ENCODE results near the gene TGM1.

DNA sequence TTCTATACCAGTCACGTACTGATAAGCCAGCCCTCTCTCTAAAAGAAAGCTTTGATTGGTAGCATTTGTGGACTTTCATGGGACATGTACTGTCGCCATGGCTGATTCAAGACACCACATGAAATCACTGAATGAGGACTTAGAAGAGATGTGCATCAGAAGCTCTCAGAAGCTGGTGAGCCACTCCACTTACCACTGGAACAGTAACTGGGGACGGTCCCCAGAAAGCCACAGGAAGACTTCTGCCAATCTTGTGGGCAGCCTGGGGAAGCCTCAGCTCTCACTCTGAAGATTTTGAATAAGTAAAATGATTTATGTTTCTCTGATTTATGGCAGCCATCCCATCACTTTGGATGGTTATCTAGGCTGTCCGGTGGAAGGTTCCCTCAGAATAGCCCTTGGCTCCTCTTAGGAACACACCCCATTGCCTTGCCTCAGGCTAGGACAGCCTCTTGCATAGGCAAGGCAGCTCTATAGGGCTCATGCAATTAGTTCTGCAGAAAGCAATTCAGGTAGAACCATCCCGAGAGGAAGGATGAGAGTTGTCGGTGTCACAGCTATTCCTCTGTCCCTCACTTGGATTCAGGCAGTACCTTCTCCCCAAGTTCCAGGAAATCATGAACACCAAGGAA, 26.8 kb upstream of the TGM1 start:
- no peak for TF ChIP-seq POLR2A (IDR thresholded peaks at IDR 0.05; ENCODE audit: low read length)
- no peak for TF ChIP-seq CTCF (IDR thresholded peaks at IDR 0.05)
- TF ChIP-seq CEBPB (IDR thresholded peaks at IDR 0.05), result no peak
- no peak for TF ChIP-seq RFX5 (IDR thresholded peaks at IDR 0.05)
- no peak for TF ChIP-seq MAFK (IDR thresholded peaks at IDR 0.05; ENCODE audit: partially characterized antibody)
- TF ChIP-seq, protein P1, sequence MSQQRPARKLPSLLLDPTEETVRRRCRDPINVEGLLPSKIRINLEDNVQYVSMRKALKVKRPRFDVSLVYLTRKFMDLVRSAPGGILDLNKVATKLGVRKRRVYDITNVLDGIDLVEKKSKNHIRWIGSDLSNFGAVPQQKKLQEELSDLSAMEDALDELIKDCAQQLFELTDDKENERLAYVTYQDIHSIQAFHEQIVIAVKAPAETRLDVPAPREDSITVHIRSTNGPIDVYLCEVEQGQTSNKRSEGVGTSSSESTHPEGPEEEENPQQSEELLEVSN (IDR thresholded peaks at IDR 0.05; ENCODE audit: borderline replicate concordance, low read depth), result no peak
- TF ChIP-seq CHD2 (IDR thresholded peaks at IDR 0.05; ENCODE audit: low read length, partially characterized antibody), result no peak
- TF ChIP-seq, protein P2, sequence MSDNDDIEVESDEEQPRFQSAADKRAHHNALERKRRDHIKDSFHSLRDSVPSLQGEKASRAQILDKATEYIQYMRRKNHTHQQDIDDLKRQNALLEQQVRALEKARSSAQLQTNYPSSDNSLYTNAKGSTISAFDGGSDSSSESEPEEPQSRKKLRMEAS (IDR thresholded peaks at IDR 0.05), result no peak
- TF ChIP-seq, protein P3, sequence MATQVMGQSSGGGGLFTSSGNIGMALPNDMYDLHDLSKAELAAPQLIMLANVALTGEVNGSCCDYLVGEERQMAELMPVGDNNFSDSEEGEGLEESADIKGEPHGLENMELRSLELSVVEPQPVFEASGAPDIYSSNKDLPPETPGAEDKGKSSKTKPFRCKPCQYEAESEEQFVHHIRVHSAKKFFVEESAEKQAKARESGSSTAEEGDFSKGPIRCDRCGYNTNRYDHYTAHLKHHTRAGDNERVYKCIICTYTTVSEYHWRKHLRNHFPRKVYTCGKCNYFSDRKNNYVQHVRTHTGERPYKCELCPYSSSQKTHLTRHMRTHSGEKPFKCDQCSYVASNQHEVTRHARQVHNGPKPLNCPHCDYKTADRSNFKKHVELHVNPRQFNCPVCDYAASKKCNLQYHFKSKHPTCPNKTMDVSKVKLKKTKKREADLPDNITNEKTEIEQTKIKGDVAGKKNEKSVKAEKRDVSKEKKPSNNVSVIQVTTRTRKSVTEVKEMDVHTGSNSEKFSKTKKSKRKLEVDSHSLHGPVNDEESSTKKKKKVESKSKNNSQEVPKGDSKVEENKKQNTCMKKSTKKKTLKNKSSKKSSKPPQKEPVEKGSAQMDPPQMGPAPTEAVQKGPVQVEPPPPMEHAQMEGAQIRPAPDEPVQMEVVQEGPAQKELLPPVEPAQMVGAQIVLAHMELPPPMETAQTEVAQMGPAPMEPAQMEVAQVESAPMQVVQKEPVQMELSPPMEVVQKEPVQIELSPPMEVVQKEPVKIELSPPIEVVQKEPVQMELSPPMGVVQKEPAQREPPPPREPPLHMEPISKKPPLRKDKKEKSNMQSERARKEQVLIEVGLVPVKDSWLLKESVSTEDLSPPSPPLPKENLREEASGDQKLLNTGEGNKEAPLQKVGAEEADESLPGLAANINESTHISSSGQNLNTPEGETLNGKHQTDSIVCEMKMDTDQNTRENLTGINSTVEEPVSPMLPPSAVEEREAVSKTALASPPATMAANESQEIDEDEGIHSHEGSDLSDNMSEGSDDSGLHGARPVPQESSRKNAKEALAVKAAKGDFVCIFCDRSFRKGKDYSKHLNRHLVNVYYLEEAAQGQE (IDR thresholded peaks at IDR 0.05), result no peak
